Stimulated activated CD8-positive, alpha-beta memory T cell treated with anti-CD3 and anti-CD28 coated beads, Interleukin-2, amount 100 ng/mL, for 48 hours (primary cell): ENCODE results near the gene KCNJ1.

Experiments
- DNase-seq, 2 donors: peaks; one replicate each; pipeline ENCODE4 v3.0.0-alpha.2; 2020; ENCODE audit warnings: low read depth in 2 of 2

Gene KCNJ1

DNA sequence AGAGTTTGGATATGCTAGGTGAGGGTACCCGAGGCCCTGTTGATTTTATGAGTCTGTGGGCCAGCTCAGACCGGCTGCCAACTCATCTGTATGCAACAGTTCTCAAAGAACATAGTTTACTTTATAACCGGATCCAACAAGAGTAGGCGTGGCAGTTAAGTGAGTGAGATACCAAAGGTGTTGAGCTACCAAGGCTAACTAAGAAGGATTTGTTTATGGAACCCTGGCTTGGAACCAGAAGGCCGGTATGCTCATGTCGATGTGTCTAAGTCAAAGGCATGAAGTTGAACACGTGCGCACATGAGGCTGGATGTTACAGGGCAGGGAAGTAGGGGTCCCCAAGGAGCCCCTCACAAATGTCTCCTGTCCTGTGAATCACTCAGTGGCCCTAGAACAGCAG is at the start of gene KCNJ1:
Gene KCNJ1 (minus strand): TSS at position 20 of the 400 bp plus-strand sequence. CDS start 27,053 bp downstream, outside the sequence.
- DNase-seq = no peak

DNA sequence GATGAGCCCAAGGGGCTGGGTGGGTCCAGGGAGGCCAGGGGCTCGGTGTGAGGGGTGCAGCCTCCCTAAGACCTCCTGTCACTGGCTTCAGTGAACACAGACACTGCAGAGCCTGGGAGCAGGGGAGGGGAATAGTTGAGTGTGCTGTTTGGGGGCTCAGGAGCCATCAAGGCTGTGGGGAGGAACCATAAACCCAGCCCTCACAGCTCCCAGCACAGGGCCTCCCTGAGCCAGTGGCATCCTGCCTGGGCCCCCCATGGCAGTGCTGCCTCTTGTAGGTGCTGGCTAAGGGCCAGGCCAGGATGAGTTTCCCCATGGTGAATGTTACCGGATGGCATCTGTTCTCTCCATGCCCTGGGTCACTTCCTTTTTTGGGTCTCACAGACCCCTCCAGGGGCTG is 49.6 kb upstream of the KCNJ1 start:
- DNase-seq = no peak

DNA sequence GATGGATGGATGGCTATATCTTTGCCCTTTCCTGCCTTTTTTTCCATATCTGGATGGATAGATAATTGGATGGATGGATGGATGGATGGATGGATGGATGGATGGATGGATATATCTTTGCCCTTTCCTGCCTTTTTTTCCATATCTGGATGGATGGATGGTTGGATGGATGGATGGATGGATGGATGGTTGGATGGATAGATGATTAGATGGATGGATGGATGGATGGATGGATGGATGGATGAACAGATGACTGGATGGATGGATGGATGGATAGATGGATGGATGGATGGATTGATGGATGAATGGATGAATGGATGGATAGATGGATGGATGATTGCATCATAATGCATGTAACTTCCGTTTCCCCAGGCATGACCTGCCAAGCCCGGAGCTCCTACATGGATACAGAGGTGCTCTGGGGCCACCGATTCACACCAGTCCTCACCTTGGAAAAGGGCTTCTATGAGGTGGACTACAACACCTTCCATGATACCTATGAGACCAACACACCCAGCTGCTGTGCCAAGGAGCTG is 49.0 kb upstream of the KCNJ1 start:
- no peak for DNase-seq

DNA sequence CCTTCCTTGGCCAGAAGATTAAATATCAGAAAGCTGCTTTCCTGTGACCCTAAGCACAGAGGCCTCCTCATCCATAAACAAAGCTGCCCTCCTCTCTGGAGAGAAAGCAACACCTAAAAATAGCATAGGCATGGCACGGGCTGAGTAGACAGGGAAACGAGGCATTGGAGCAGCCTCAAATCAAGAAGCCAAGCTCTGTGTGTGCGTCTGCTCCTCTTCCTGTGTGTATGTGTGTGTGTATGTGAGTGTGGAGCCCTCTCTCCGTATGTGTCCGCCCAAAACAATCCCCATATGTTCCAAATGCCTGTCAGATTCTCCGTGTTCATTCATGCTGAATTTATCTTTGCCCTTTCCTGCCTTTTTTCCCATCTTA is 48.0 kb upstream of the KCNJ1 start:
- no peak for DNase-seq

DNA sequence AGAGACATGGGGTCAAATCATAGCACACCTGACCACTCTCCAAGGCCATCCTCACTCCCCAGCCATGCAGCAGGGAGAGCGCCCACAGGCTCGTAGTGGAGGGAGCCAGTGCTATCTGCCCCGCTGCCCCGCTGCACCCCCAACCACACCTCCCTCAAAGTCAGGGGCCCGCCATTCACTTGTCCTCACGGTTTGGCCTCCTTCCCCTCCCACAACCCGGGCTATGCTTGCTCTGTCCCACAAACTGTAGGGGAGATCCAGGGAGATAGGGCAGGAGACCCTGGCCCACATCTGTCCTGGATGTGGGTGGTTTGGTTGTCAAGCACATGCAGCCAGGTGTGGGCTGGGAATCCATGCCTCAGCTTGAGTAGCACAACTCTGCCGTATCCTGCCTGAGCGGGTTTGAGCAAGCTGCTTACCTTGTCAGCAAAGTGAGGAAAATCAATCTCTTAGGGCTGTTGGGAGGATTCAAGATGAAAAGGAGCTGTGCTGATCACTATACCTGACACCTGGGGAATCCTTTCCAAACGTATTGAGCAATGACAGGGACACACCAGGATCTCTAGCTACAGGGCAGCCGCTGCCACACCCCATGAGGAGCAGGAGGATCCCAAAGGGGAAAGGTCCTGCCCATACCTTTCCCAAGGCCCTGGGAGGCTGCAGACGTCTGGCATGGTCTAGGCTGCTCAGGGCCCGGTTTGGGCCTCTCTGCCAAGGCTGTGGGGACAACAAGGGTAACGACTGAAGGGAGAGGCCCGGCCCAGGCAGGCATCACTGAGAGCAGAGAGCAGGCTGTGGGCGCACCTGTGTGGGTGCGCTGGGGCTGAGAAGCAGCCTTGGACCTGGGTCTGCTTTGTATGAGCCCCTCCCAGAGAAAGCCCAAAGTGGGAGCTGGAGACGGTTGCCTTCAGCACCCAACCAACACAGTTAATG is 47.4 kb upstream of the KCNJ1 start:
- DNase-seq = no peak

DNA sequence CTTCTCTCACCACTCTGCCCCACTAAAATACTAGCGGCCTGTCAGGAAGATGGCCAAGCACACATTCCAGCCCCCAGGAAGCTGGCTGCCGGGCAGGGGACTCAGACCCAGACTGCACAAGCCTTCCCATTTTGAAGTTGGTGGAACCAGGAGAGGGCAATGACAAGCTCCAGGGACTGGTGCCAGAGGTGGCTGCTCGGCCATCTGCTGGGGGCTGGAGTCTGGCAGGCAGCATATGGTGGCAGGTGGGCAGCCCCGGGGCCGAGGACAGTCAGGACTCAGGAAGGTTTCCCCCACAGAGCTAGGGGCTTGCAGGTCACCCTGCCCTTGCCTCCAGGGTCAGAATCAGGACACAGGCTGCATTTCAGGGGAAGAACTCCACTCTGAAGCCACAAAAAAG is 46.7 kb upstream of the KCNJ1 start:
- DNase-seq = no peak

DNA sequence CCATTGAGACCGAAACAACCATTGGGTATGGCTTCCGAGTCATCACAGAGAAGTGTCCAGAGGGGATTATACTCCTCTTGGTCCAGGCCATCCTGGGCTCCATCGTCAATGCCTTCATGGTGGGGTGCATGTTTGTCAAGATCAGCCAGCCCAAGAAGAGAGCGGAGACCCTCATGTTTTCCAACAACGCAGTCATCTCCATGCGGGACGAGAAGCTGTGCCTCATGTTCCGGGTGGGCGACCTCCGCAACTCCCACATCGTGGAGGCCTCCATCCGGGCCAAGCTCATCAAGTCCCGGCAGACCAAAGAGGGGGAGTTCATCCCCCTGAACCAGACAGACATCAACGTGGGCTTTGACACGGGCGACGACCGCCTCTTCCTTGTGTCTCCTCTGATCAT is 44.6 kb upstream of the KCNJ1 start:
- no peak for DNase-seq

DNA sequence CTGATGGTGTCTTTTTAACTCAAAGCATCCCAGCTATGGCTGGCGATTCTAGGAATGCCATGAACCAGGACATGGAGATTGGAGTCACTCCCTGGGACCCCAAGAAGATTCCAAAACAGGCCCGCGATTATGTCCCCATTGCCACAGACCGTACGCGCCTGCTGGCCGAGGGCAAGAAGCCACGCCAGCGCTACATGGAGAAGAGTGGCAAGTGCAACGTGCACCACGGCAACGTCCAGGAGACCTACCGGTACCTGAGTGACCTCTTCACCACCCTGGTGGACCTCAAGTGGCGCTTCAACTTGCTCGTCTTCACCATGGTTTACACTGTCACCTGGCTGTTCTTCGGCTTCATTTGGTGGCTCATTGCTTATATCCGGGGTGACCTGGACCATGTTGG is 44.1 kb upstream of the KCNJ1 start:
- DNase-seq = no peak

DNA sequence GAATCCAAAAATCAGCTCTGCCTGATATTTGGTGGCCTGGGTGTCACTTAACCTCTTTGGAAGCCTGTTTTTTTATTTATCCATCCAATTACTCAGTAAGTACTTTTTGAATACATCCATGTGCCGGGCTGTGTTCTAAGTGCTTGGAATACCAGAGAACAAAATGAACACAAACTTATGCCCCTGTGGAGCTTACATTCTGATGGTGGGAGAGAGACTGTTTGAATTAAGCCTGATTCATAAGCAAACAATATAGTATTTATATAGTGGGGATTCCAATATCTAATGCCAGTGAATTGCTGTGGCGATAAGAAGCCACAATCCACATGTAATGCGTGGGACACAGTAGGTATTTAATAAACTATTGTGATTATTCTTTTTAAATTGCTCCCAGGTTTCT is 43.5 kb upstream of the KCNJ1 start:
- no peak for DNase-seq

DNA sequence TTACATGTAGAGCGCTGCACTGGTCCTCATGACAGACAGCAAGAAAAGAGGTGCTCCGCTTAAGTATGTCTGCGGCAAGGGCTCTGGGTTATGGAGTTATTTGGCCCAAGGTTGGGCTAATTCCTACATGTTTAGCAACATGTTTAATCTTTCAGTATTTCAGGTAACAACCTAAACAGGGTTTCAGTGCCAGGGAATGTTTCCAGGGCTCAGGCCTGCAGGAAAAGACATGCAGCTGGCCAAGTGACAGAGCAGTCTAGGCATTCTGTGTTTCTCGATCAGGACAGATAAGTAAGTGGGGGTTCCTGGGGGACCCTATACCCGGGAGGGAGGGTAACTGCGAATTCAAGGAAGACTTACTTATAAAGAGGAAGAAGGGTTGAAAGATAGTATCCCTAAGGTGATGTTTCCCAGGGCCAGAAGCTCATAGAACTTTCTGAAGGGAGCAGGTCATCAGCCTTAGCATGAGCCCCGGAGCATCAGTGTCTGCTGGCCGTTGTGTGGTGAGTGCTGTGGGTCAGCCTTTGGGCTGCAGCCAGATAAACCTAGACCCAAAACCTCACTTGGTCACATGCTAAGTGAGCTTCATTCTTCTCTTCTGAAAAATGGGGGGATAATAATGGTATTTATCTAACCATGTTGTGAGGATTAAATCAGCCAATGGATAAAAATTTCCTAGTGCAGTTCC is 42.5 kb upstream of the KCNJ1 start:
- DNase-seq = no peak

DNA sequence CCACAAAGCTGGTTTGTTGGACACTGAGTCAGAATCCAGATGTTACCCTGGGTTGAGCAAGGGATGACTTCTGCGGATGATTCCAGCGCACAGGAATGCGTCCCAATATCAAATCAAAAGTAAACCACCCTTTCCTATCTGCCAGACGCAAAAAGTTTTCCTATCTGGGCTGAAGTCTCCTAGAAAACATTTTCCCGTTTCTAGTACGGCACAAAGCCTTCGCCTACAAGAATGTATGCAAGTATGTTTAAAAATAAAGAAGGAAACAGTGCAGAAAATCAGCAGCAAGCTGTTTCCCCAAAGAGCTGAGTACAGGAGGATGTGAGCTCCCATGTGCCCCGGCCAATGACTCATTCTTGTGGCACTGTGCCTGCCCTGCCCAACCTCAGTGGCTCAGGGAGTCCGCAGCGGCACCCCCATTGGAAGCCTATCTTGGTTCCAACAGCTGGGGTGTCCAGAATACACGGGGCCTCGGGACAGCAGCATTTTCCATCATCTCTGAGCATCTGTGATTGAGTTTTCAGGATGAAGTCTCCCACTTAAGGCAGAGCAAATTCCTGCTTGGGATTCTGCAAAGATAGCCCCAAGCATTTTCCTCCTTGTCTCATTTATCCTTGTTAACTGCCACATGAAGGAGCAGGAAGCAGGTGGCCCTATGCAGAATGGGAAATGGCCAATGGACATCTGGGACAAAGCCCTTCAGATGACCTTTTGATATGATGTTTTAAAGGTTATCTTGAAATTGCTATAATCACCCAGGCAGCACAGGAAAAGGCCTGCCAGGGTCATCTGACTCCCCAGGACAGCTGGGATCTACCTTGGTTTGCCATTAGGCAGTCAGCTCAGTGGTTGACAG is 41.5 kb upstream of the KCNJ1 start:
- DNase-seq = no peak

DNA sequence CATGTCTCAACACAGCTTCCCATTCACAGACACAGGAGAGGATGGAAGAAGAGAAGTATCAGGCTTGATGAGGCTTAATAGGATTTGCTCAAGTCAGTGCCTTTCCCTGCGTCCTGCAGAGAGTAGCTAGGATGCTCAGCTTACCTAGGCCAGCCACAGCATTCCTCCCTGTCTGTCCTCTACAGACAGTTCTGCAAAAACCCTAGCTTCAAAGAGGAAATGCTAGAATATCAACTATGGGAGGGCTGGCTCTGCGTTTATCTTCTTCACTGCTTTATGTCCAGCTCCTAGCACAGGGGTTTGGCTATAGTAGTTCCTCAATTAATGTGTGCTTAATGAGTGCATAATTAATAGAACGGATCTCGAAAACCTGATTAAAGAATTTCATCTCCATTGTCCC is 40.5 kb upstream of the KCNJ1 start:
- no peak for DNase-seq

DNA sequence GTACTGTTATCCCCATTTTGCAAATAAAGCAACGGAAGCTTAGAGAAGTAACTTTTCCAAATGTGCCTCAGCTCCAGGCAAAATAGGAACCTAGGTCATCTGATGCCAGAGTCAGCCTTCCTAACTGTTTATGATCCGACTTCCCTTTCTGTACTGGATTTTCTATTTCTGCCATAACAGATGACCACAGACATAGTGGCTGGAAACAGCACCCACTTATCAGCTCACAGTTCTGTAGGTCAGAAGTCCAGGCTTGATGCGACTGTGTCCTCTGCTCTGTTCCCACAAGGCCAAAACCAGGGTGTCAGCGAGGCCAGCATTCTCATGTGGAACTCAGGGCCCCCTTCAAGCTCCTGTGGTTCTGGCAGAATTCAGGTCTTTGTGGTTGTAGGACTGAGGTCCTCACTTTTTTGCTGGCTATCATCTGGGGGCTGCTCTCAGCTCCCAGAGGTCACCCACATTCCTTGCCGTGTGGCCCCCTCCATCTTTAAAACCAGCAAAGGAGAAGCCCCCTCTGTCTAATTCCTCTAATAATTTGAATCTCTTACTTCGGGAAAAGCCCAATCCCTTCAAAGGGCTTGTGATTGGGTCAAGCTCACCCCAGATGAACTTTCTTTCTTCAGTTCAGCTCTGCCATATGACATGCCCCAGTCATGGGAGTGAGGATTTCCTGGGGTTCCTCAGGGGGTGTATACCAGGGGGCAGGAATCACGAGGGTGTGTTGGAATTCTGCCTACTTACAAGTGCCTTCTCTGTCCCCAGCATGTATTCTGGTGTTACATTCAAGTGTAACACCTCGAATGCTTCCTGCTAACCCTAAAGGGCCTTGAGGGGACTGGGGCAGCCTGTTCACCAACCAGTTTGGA is 39.3 kb upstream of the KCNJ1 start:
- DNase-seq = no peak

DNA sequence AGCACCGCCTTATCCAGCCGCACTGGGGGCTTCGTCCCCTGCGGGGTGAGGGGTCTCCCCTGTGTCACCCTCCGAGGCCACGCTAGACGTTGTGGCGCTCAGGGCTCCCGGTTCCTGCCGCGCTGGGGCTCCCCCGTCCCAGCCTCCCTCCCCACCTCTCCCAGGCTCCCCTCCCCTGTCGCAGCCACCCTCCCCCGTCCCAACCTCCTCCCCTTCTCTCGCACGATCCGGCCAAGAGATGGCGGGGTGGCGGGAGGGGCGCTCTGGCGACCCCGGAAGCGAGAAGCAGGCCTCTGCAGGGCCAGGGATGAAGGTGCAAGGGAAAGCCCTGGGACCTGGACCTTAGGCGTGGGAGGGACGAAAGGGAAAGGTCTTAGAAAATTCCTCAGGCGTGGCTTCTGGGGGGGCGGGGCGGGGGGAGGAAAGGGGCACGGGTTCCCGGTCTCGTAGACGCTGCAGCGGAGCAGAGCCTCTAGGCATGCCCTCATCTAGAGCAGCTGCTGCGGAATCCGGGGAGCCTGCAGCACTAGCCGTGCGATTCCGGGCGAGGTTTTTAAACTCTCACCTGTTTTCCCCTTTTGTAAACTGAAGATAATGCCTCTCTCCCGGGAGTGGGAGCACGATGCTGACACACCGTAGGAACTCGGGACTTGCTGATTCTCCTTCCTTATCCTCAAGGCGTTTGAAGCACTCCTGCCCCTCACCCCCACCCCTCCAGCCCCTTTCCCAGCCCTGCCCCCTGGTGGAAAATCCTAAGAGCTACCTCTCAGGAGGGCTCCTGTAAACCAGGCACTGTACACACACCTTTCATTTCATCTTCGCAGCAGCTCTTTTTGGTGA is 38.5 kb upstream of the KCNJ1 start:
- peak in 1 of 2 donors; percentile 28 for DNase-seq

DNA sequence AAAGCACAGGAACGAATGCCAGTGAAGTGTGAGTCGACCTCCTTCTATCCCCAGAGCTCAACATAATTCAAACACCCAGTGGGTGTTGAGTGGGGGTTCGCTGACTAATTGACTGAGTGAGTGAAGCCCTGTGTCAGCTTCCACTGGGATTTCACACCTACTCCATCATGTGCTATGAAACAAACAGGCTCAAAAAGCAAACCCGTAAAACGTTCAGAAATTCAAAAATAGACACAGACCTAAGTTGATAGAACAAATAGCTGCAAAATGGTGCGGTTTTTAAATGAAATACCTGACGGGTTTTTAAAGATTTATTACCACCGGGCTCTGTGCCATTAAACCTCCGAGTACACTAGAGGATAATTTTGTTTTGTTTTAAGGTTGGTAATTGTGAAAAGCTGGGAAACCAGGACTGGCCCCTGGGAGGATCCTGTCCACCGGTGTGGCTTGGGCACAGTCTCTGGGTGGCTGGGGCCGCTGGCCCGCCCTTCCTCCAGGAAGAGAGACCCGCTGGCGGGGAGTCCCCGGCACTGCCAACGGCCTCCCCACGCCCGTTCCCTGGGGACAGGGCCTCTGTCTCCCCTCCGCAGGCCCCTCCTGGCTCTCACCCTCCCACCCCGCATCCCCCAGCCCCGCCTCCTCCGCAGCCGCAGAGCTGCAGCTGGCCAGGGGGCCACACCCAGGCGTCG is 37.7 kb upstream of the KCNJ1 start:
- no peak for DNase-seq

DNA sequence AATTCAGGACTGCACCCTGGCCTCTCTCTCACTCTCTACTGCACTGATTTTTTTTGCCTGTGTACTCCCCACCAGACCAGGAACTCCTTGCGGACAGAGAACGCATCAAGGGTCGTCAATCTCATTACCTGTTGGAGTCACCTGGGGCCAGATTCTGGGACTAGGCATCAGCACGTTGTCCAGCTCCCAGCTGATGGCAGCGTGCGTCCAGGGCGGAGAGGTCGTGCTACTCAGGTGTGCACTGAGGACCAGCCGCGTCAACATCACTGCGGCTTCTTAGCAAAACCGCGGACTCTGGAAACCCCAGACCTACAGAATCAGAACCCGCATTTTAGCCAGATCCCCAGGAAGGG is 37.2 kb upstream of the KCNJ1 start:
- DNase-seq = no peak

DNA sequence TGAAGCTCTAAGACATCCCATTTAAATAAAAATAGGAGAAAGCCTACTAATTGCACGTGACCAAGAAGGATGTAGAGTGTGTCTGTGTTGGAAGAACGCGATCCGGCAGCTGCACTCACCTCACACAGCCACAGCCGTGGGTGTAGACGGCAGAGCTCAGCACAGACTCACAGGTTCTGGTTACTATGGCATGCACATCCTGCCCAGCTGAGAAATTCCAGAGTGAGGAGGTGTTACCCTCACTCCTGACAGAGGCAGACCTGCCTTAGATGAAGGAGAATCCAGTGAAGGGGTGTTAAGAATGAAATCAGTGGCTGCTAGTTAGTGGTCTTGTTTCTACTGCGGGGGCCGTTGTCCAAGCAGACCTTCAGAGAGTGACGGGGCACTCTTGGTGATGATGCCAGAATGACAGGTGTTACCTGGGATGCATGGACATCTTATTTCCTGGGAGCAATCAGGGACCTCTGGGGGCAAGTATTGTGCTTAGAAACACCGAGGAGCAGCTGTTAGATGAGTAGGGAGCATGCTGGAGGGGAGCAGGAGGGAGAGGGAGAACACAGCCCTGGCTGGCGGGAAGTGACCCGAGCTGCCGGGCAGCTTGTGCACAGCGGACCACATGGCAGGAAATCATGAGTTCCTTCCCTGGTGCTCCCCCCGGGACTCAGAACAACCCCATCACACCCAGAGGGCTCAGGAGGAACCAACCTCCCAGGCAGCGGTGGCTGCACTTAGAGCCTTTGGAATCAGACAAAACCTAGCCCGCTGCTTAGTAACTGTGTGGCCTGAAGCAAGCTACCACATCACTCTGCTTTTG is 36.4 kb upstream of the KCNJ1 start:
- no peak for DNase-seq

DNA sequence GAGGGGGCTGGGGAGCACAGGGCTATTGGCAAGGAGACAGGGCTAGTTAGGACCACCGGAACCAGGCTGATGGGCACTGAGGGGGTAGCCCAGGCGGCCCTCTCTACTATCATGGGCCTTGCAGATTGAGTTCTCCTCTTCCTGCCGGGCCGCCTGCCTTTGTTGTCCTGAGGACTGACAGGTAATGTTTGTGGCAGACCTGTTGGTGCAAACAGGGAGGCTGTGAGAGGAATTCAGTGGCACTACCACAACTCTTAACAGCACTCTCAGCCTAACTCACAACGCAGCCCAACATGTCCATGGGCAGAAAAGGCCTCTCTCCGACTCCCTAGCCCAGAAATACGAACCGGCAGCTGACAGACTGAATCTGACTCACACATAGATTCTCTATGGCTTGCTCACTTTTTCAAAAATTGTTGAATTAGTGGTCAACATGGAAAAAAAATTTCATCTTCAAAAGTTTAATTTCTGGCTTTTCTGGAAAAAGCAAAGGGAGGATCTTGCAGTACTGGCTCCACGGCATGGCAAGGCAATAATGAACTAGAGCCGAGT is 35.5 kb upstream of the KCNJ1 start:
- DNase-seq = no peak
